Measurements from ENCODE around the gene BTLA.

DNA sequence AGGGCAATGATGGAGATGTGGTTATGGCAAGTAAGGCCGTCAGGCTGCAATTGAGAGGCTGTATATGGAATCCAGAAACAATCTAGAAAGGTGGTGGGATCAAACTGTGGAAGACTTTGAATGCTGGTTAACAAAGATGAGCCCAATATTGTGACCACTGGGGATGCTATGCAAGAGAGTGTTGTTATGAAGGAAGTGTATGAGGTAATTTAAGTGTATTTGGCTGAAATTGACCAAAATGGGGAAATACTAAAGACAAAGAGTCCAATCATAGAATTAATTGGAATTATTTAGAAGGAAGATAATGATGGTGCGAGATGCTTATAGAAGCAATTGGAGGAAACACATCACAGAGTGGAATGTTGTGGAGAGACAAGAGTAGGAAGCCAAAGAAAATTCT, 24.5 kb downstream of the BTLA start:
- no peak for TF ChIP-seq EZH2 (IDR thresholded peaks at IDR 0.05; ENCODE audit: low read depth, low read length, severe bottlenecking)
- TF ChIP-seq, protein P1, sequence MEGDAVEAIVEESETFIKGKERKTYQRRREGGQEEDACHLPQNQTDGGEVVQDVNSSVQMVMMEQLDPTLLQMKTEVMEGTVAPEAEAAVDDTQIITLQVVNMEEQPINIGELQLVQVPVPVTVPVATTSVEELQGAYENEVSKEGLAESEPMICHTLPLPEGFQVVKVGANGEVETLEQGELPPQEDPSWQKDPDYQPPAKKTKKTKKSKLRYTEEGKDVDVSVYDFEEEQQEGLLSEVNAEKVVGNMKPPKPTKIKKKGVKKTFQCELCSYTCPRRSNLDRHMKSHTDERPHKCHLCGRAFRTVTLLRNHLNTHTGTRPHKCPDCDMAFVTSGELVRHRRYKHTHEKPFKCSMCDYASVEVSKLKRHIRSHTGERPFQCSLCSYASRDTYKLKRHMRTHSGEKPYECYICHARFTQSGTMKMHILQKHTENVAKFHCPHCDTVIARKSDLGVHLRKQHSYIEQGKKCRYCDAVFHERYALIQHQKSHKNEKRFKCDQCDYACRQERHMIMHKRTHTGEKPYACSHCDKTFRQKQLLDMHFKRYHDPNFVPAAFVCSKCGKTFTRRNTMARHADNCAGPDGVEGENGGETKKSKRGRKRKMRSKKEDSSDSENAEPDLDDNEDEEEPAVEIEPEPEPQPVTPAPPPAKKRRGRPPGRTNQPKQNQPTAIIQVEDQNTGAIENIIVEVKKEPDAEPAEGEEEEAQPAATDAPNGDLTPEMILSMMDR (IDR thresholded peaks at IDR 0.05; ENCODE audit: control extremely low read depth in 1 of 3, insufficient read depth in 1 of 3, low read depth in 1 of 3, low read length in 3 of 3): no peak
- no peak for TF ChIP-seq SP1 (IDR thresholded peaks at IDR 0.05; ENCODE audit: low read depth, low read length)
- TF ChIP-seq, protein P2, sequence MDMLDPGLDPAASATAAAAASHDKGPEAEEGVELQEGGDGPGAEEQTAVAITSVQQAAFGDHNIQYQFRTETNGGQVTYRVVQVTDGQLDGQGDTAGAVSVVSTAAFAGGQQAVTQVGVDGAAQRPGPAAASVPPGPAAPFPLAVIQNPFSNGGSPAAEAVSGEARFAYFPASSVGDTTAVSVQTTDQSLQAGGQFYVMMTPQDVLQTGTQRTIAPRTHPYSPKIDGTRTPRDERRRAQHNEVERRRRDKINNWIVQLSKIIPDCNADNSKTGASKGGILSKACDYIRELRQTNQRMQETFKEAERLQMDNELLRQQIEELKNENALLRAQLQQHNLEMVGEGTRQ (IDR thresholded peaks at IDR 0.05; ENCODE audit: low read length): no peak
- no peak for TF ChIP-seq POLR2AphosphoS5 (IDR thresholded peaks at IDR 0.05; ENCODE audit: low read depth, low read length)
- TF ChIP-seq SIN3A (conservative IDR thresholded peaks at IDR 0.05 in 1 of 2, IDR thresholded peaks at IDR 0.05 in 1 of 2; ENCODE audit: low read depth in 1 of 2, low read length in 2 of 2): no peak
- TF ChIP-seq GABPA (IDR thresholded peaks at IDR 0.05; ENCODE audit: borderline replicate concordance, insufficient read depth, low read length): no peak
- no peak for TF ChIP-seq POLR2A (IDR thresholded peaks at IDR 0.05; ENCODE audit: control extremely low read depth in 1 of 2, low read depth in 2 of 2, low read length in 2 of 2)
- no peak for TF ChIP-seq RAD21 (IDR thresholded peaks at IDR 0.05 in 1 of 2, conservative IDR thresholded peaks at IDR 0.05 in 1 of 2; ENCODE audit: low read depth in 2 of 2, low read length in 2 of 2)
- TF ChIP-seq, protein P3, sequence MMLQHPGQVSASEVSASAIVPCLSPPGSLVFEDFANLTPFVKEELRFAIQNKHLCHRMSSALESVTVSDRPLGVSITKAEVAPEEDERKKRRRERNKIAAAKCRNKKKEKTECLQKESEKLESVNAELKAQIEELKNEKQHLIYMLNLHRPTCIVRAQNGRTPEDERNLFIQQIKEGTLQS (IDR thresholded peaks at IDR 0.05; ENCODE audit: insufficient read depth, low read depth, low read length): no peak
- TF ChIP-seq HDAC6 (IDR thresholded peaks at IDR 0.05; ENCODE audit: low read depth, low read length): no peak
- TF ChIP-seq CHD2 (IDR thresholded peaks at IDR 0.05; ENCODE audit: low read length): no peak
- no peak for TF ChIP-seq BRCA1 (IDR thresholded peaks at IDR 0.05; ENCODE audit: low read depth, low read length)

All from H1 (cell line).